Activated T-cell treated with anti-CD3 and anti-CD28 coated beads, Interleukin-2, amount 50 U/mL, for 48 hours (primary cell): ENCODE results near the gene CDCA7.
"Not testable (repeated sequence)": the region's sequence is repeated elsewhere in the genome, so short reads cannot be mapped to it uniquely, and the experiment has no call there.

Source experiments
- DNase-seq, 2 experiments: peaks; one replicate each; pipeline ENCODE4 v3.0.0-alpha.2; 2020

CDCA7 gene

DNA sequence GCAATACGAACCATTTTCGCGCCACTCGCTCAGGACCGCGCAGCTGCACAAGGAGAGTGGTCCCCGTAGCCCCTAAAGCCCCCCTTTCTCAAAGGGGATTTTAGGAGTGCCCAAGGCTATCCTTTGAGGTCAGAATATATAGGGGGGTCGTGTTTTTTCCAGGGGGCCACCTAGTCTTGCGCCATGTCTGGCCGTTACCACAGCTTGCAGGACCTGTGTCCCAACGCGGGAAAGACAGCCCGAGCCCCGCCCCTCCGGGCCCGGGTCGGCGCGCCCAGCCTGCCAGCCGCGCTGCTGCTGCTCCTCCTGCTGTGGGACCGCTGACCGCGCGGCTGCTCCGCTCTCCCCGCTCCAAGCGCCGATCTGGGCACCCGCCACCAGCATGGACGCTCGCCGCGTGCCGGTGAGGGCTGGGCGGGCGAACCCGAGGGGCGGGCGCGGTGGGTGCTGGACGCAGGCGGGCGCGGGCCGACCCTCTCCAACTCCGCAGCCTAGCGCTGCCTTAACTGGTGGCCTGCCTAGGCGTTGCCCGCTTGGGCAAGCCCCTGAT is at the start of gene CDCA7:
Gene CDCA7 (plus strand): TSS at position 291 of the 550 bp plus-strand sequence. CDS start 92 bp downstream, at position 383.
- peak; percentile 86 to 89 for DNase-seq

DNA sequence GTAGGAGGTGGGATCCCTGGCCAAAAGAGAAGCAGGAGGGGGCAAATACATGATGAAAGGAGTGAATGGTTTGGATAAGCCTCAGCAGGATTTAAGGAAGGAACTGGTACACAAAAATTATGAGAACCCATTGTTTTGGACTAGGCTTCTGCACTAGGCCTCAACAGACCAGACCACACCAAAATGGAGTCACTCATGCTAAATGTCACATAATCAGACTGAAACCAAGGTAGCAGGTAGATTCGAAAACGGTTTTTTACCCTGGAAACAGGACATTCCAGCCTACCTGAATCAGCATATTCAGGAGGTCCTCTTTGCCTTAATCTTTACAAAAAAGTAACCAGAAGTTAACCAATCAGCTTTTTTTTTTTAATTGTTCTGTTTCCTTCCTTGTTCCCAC is 49.4 kb upstream of the CDCA7 start:
- DNase-seq = no peak

GRCh38 chr2:173307293-173307692 is 47.4 kb upstream of the CDCA7 start:
- no peak for DNase-seq

DNA sequence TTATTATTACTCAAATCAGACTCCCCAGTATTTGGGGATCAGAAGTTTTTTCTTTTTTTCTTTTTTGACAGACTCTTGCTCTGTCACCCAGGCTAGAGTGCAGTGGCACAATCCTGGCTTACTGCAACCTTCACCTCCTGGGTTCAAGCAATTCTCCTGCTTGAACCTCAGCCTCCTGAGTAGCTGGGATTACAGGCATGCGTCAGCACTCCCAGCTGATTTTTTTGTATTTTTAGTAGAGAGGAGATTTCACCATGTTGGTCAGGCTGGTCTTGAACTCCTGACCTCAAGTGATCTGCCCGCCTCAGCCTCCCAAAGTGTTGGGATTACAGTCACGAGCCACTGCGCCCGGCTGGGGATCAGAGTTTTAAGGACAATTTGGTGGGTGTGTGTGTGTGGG is 45.3 kb upstream of the CDCA7 start:
- not testable (repeated sequence) for DNase-seq

DNA sequence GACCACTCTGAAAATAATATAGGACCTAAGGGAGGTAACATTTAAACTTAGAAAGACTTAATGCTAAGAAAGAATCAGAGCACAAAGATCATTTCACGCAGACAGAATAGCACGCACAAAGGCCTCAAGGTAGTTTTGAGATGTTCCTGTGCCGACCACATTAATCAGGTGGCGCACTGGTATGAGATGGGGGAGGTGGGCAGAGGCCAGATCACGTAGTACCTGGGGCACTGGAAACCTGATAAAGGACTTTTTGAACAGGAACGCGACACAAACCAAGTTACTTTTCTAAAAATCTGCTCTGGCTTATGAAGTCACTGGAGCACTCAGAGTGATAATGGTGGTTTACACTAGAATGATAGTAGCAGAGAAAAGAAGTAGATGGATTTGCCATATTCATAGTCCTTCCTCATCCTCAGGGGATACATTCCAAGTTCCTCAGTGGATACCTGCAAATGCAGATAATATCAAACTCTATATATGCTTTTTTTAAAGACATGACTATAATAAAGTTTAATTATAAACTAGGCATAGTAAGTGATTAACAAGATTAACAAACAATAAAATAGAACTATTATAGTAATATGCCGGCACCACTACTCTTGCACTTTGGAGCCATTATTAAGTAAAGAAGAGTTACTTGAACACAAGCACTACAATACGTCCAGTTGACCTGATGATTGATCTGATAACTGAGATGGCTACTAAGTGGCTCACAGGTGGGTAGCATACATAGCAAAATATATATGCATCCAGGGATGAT is 42.6 kb upstream of the CDCA7 start:
- DNase-seq = no peak

DNA sequence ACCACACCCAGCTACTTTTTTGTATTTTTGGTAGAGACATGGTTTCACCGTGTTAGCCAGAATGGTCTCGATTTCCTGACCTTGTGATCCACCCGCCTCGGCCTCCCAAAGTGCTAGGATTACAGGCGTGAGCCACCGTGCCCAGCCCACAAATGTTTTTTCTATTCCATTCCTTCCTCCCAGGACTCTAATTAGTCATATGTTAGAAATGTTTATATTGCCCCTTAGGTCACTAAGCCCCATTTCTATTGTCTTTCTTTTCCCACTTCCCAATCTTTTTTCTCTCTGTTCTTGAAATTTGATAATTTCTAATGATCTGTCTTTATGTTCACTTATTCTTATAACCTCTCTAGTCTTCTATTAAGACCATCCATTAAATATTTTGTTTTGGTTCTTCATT is 31.3 kb upstream of the CDCA7 start:
- no peak for DNase-seq

GRCh38 chr2:173326806-173327205 is 27.9 kb upstream of the CDCA7 start:
- DNase-seq = no peak

DNA sequence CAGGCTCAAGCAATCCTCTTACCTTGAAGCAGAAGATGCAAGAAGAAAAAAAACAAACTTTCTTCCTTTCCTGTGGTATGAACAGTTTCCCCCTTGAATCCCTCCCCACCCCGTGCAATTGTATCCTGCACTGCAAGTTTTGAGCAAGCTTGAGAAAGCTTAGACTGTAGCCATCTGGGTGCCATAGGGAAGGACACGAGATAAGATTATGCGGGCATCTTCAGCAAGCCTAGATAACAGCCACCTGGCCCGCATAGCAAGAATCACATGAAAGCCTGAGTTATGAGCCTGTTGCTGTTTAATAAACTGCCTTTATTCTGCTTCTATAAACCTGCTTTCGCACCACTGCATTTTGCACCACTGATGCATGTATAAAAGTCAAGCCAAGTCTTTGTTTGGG is 27.3 kb upstream of the CDCA7 start:
- no peak for DNase-seq

- not testable (repeated sequence) for DNase-seq
These were observed 21.7 kb upstream of the CDCA7 start for GRCh38 chr2:173333003-173333402.

- no peak for DNase-seq
These were observed 14.9 kb upstream of the CDCA7 start for GRCh38 chr2:173339807-173340206.

GRCh38 chr2:173343921-173344320 is 10.8 kb upstream of the CDCA7 start:
- no peak for DNase-seq

GRCh38 chr2:173346035-173346434 is 8.6 kb upstream of the CDCA7 start:
- DNase-seq = no peak

GRCh38 chr2:173347305-173348168 is 7.1 kb upstream of the CDCA7 start:
- no peak for DNase-seq

DNA sequence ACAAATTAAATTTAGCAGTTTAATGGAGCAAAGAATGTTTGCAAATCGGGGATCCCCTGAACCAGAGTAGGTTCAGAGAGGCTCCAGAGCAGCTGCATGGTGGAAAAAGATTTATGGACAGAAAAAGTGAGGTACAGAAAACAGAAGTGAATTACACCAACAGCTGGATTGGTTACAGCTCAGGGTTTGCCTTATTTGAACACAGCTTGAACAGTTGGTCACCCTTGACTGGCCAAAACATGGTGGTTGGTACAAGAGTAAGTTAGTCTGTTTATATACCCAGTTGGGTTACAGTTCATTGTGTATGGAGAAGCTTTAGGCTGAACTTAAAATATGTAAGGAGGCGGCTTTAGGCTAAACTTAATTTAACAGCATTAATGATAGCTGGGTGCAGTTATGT is 5.4 kb upstream of the CDCA7 start:
- DNase-seq = no peak

DNA sequence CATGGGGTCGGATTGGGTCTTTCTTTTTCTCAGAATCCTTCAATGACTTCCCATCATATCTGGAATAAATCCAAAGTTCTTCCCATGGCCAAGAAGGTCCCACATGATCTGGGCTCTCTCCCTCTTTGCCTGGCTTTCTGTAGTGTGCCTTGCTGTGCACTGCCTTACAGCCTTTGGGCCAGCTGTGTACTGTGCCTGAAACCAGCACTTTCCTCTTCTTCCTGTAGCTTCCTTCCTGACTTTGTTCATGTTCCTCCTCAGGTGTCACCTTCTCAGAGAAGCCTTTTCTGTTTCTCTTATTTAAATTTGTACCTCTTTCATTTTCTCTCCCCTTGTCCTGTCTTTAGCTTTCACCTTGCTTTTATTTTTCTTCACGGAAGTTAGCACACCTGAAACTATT is 4.3 kb upstream of the CDCA7 start:
- DNase-seq = no peak

GRCh38 chr2:173351879-173352278 is 2.8 kb upstream of the CDCA7 start:
- DNase-seq = no peak

GRCh38 chr2:173353556-173353955 is 1.1 kb upstream of the CDCA7 start:
- DNase-seq = no peak

DNA sequence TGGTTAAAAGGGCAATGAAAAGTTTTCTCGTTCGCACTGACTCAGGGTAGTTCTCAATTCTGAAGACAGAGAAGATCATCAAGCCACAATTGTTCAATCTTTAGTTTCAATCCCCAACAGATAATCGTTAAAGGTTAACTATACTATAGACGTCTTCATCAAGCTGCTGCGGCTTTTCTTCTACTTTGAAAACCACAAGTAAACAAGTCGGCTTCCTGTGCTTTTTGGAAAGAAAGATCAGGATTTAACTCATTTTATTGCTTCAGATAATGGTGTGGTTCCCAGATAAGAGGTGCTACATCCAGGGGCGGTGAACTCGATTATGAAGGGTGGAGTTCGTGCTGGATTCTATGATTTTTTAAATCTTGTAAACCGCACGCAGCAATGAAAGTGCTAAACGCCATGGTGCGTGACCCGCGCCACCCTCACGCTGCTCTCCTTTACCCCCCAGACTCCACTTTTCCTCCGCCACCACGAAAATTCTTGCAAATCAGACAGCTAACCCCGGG is 545 bp upstream of the CDCA7 start:
- DNase-seq = no peak

- DNase-seq = peak; percentile 62 to 68
These were observed 627 bp downstream of the CDCA7 start for GRCh38 chr2:173355132-173355865.

- DNase-seq = peak in 1 of 2 experiments; percentile 54
These were observed 1.3 kb downstream of the CDCA7 start for GRCh38 chr2:173355866-173356508.

GRCh38 chr2:173357346-173357745 is 2.7 kb downstream of the CDCA7 start:
- no peak for DNase-seq

DNA sequence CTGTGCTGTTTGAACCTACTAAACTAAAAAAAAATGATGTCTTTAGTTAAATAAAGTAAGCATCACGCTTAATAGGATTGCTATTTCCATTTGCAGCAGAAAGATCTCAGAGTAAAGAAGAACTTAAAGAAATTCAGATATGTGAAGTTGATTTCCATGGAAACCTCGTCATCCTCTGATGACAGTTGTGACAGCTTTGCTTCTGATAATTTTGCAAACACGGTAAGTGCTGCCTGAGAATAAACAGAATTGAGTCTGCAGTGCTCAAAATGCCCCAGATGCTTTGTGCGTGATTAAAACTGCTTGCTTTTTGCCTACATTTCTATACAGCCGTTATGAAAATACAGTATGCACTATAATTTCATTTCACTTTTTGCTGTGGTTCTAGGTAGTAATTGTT is 3.9 kb downstream of the CDCA7 start:
- DNase-seq = no peak
